GM12865 (cell line): ENCODE measurements around the gene RHOU.
A peak's percentile ranks its signal among the peaks of the same experiment; 100 is the strongest.
"Not testable (repeated sequence)": the region's sequence is repeated elsewhere in the genome, so short reads cannot be mapped to it uniquely, and the experiment has no call there.

Experiments used
- DNase-seq: peaks from one replicate; pipeline ENCODE4 v3.0.0; 2010; ENCODE audit warnings: low read depth
- H3K4me3 ChIP-seq: 2 replicates; pipeline ENCODE4 v1.5.1; 2011; ENCODE audit warnings: mild to moderate bottlenecking, low read depth, low read length, control low read depth
- TF ChIP-seq, protein P1 (sequence below): IDR thresholded peaks from 2 replicates; pipeline ENCODE4 v1.5.1; 2011; ENCODE audit warnings: low read length, control low read depth, low read depth, inconsistent platforms; ENCODE audit not compliant: insufficient read depth; ENCODE audit errors: missing control alignments

The RHOU gene

DNA sequence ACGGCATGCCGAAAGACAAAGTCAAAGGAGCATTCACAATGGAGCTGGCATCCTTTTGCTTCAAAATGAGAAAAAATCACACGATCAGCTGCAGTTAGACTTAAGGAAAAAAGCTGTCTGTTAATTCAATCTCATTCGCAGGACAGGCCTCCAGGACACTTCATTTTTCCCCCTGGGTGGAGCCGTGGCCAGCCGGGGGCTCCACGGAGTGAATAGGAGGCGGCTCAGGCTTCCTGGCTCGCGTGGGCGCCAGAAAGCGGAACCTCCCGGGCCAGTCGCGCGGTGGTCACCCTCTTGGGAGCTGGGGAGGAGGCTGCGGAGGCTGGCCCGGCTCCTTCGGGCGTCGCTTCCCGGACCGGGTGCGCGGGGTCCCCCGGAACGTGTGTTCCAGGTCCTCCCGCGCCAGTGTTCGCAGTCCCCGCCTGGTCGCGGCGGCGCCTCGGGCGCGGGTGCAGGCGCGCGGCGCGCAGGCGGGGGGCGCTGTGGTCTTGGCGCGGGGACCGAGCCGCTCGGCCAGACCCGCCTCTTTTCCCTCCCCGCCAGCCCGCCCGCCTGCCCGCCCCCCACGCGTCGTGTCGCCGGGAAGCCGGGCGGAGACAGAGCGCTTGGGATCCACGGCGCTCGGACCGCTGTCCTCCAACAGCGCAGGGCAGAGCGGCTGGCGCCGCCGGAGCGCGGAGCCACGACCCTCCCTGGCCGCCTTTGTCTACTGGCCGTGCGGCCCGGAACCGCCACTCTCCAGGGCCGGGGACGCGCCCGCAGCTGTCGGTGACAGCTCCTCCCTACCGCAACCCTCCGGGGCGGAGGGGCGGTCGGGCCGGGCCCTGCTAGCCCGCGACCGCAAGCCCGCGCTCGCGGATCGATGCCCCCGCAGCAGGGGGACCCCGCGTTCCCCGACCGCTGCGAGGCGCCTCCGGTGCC is at the start of gene RHOU:
Gene RHOU, plus strand, starts transcription at position 599 of the 921 bp plus-strand sequence. Its CDS starts 264 bp downstream, at position 863.
- no peak for DNase-seq
- TF ChIP-seq, protein P1, sequence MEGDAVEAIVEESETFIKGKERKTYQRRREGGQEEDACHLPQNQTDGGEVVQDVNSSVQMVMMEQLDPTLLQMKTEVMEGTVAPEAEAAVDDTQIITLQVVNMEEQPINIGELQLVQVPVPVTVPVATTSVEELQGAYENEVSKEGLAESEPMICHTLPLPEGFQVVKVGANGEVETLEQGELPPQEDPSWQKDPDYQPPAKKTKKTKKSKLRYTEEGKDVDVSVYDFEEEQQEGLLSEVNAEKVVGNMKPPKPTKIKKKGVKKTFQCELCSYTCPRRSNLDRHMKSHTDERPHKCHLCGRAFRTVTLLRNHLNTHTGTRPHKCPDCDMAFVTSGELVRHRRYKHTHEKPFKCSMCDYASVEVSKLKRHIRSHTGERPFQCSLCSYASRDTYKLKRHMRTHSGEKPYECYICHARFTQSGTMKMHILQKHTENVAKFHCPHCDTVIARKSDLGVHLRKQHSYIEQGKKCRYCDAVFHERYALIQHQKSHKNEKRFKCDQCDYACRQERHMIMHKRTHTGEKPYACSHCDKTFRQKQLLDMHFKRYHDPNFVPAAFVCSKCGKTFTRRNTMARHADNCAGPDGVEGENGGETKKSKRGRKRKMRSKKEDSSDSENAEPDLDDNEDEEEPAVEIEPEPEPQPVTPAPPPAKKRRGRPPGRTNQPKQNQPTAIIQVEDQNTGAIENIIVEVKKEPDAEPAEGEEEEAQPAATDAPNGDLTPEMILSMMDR, result no peak
- no peak within 1 kb of the TSS for H3K4me3 ChIP-seq

DNA sequence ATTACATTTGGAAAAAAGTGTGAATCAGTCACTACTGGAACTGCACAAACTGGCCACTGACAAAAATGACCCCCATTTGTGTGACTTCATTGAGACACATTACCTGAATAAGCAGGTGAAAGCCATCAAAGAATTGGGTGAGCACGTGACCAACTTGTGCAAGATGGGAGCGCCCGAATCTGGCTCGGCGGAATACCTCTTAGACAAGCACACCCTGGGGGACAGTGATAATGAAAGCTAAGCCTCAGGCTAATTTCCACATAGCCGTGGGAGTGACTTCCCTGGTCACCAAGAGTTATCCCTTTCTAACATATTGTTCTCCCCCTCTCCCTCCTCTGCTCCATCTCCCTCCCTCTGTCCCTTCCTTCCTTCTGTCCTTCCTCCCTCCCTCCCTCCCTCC is 47.7 kb upstream of the RHOU start:
- DNase-seq, result no peak
- no peak overlapping the region for H3K4me3 ChIP-seq
- TF ChIP-seq, protein P1, result no peak

DNA sequence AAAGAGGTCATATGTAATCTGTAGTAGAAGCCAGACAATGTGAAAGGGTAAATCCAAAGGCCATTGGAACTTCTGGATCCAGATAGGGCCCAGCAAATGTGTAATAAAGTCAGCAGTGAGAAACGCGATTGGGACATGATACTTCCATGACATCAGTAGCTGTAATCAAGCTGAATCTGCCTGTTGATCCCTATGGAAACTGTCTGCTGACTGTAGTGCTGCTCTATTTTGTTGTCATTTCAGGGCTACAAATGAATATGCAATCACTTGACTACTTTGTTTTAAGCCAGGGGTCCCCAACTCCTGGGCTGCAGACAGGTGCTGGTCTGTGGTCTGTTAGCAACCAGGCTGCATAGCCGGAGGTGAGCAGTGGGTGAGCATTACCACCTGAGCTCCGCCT is 46.0 kb upstream of the RHOU start:
- TF ChIP-seq, protein P1, result no peak
- DNase-seq, result no peak
- H3K4me3 ChIP-seq, result no peak overlapping the region

DNA sequence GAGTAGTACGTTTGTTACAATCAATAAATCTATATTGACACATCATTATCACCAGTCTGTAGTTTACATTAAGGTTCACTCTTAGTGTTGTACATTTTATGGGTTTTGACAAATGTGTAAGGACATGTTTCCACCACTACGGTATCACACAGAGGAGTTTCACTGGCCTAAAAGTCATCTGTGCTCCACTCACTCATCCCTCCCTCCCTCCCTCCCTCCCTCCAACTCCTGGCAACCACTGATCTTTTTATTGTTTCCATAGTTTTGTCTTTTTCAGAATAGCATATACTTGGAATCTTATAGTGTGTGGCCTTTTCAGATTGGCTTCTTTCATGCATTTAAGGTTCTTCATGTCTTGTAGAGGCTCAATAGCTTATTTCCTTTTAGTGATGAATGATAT is 44.1 kb upstream of the RHOU start:
- TF ChIP-seq, protein P1, result no peak
- no peak for DNase-seq
- no peak overlapping the region for H3K4me3 ChIP-seq

DNA sequence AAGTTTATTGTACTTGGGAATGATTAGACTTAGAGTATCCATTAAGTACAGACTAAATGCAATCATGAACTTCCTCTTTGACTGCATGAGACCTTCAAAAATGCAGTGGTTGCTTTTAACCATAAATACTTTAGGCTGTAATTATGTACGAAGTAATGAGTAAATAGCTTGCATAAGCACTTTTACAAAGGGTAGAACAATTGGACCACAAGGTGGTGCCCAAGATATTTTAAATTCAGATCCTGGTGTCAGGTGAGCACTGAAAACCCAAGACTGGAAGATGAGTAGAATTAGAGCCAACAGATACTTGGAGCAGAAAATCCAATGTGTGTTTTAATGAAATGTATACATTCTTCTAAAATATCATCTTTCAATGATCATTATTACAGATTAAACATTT is 43.4 kb upstream of the RHOU start:
- peak; percentile 42 for DNase-seq
- no peak overlapping the region for H3K4me3 ChIP-seq
- TF ChIP-seq, protein P1, result peak; percentile 26

DNA sequence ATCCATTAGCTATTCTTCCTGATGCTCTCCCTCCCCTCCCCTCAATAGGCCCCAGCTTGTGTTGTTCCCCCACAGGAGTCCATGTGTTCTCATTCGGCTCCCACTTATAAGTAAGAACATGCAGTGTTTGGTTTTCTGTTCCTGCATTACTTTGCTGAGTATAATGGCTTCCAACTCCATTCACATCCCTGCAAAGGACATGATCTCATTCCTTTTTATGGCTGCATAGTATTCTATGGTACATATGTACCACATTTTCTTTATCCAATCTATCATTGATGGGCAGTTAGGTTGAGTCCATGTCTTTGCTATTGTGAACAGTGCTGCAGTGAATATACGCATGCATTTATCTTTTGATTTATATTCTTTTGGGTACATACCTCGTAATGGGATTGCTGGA is 40.8 kb upstream of the RHOU start:
- DNase-seq, result not testable (repeated sequence)

DNA sequence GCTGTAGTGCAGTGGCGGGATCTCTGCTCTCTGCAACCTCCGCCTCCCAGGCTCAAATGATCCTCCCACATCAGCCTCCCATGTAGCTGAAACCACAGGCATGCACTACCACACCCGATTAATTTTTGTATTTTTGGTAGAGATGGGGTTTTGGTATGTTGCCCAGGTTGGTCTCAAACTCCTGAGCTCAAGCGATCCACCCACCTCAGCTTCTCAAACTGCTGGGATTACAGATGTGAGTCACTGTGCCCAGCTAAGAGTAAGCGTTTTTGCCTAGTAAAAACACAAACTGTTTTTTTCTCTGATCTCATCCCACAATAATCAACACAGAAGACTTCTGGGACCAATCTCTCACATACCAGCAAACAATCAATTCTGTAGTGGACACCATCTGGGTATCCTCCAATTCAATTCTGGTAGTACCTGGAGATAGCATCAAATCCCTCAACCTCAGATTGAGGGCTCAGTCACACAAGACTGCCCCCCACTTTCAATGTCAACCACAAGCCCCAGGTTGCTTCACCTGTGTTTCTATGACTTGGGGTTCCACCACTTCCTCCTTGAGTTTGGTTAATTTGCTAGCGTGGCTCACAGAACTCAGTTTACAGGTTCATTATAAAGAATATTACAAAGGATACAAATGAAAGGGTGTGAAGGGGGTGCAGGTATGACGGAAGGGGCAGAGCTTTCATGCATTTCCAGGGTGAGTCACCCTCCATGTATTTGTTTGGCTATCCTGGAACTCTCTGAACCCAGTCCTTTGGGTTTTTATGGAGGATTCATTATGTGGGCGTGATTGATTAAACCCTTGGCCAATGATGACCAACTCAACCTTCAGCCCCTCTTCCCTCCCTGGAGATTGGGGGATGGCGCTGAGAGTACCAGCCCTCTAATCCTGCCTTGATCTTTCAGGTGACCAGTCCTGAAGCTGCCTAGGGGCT is 40.0 kb upstream of the RHOU start:
- DNase-seq, result peak; percentile 2

More for the DNA sequence above, 40.8 kb upstream of the RHOU start:
- not testable (repeated sequence) for H3K4me3 ChIP-seq

More for the DNA sequence above, 40.0 kb upstream of the RHOU start:
- TF ChIP-seq, protein P1, result no peak
- no peak overlapping the region for H3K4me3 ChIP-seq
